IPS-18c (cell line): Measurements from ENCODE around the gene NAT8L.

Source experiments
- H3K4me3 ChIP-seq: 2 replicates; pipeline ENCODE4 v1.7.0; 2013; ENCODE audit warnings: low read depth, mild to moderate bottlenecking, low read length, moderate library complexity; ENCODE audit not compliant: insufficient read depth
- H3K9me3 ChIP-seq: one replicate; pipeline ENCODE4 v1.6.1; 2013; ENCODE audit warnings: mild to moderate bottlenecking, low read length, moderate library complexity; ENCODE audit not compliant: control insufficient read depth, insufficient read depth

NAT8L gene

GRCh38 chr4:2043396-2044118 lies 15.6 kb upstream of the NAT8L start:
- Histone ChIP-seq H3K9me3 (peaks cover 2% of the 10 kb centered on the region), H3K4me3 (no peak overlapping the region)

GRCh38 chr4:2044119-2044485 lies 15.0 kb upstream of the NAT8L start:
- Histone ChIP-seq H3K4me3 (no peak overlapping the region), H3K9me3 (peaks cover 2% of the 10 kb centered on the region)

- H3K4me3 ChIP-seq: no peak overlapping the region
- H3K9me3 ChIP-seq: no peaks in the 10 kb centered on the region
These were observed 14.3 kb upstream of the NAT8L start for GRCh38 chr4:2044542-2045517.

GRCh38 chr4:2045518-2045951 lies 13.6 kb upstream of the NAT8L start:
- Histone ChIP-seq H3K4me3 (no peak overlapping the region), H3K9me3 (no peaks in the 10 kb centered on the region)

- H3K9me3 ChIP-seq: no peaks in the 10 kb centered on the region
- no peak overlapping the region; the same call in 1 of the 2 replicates for H3K4me3 ChIP-seq
These were observed 12.8 kb upstream of the NAT8L start for GRCh38 chr4:2046031-2046961.

GRCh38 chr4:2047031-2047660 lies 12.0 kb upstream of the NAT8L start:
- H3K4me3 ChIP-seq: no peak overlapping the region
- H3K9me3 ChIP-seq: no peaks in the 10 kb centered on the region

- Histone ChIP-seq H3K4me3 (no peak overlapping the region), H3K9me3 (no peaks in the 10 kb centered on the region)
These were observed 11.1 kb upstream of the NAT8L start for GRCh38 chr4:2047781-2048581.

- Histone ChIP-seq H3K4me3 (no peak overlapping the region), H3K9me3 (no peaks in the 10 kb centered on the region)
These were observed 10.3 kb upstream of the NAT8L start for GRCh38 chr4:2048831-2049230.

- H3K9me3 ChIP-seq: no peaks in the 10 kb centered on the region
- no peak overlapping the region for H3K4me3 ChIP-seq
These were observed 9.7 kb upstream of the NAT8L start for GRCh38 chr4:2049381-2049780.

GRCh38 chr4:2049811-2050210 lies 9.3 kb upstream of the NAT8L start:
- H3K9me3 ChIP-seq: no peaks in the 10 kb centered on the region
- H3K4me3 ChIP-seq: no peak overlapping the region

- H3K9me3 ChIP-seq: no peaks in the 10 kb centered on the region
These were observed 8.0 kb upstream of the NAT8L start for GRCh38 chr4:2051086-2051485.

GRCh38 chr4:2054217-2054616 lies 4.9 kb upstream of the NAT8L start:
- Histone ChIP-seq H3K4me3 (no peak overlapping the region), H3K9me3 (no peaks in the 10 kb centered on the region)

More at GRCh38 chr4:2051086-2051485, 8.0 kb upstream of the NAT8L start:
- no peak overlapping the region for H3K4me3 ChIP-seq

GRCh38 chr4:2057382-2058065 lies 1.6 kb upstream of the NAT8L start:
- no peak overlapping the region for H3K4me3 ChIP-seq

GRCh38 chr4:2058264-2059045 lies 672 bp upstream of the NAT8L start:
- Histone ChIP-seq H3K9me3 (no peaks in the 10 kb centered on the region), H3K4me3 (peak overlapping the region; percentile 49; the same call in 1 of the 2 replicates)

More at GRCh38 chr4:2057382-2058065, 1.6 kb upstream of the NAT8L start:
- H3K9me3 ChIP-seq: no peaks in the 10 kb centered on the region
